ENCODE measurements around the gene SPEF2.

The SPEF2 gene

DNA sequence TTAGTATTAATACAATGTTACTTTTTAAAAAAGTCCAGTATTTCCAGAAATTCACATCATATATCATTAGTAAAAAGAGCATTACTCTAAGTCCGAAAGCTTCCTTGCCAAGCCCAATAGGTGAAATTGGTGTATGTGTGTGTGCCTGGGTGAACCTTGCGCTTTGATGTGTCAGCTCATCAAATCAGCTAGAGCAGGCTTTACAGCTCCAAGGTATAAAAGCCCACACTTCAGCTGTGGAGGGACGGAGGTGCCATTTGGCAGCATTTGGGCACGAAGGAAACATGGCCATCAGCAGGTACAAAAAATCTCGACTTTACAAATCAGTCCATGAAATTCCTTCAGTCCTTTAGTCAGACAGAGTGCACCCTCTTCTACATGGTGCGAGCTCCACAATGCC lies 162.6 kb downstream of the SPEF2 start:
- DNase-seq (ENCODE audit: low spot score), result no peak

GRCh38 chr5:35781181-35781790 lies 163.6 kb downstream of the SPEF2 start:
- no peak for DNase-seq (ENCODE audit: low spot score)

DNA sequence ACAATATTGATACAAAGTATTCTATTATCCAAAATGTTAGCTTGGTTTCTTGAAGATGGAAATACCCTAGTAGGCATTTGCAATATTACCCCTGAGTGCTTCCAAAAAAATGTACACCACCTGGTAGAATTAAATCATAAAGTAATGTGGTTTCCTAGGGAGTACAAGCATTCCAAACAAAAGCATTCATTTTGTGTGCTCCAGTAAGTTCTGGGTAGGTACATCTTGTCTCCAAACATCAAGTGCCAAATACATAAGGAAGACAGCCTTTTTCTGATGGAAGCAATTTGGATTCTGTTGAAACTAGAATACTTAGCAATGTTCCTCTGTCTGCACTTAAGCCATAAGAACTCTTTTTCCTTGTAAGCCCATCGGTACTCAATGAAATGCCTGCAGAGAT lies 165.9 kb downstream of the SPEF2 start:
- no peak for DNase-seq (ENCODE audit: low spot score)

- no peak for DNase-seq (ENCODE audit: low spot score)
Observed at GRCh38 chr5:35785601-35786085, 168.0 kb downstream of the SPEF2 start.

DNA sequence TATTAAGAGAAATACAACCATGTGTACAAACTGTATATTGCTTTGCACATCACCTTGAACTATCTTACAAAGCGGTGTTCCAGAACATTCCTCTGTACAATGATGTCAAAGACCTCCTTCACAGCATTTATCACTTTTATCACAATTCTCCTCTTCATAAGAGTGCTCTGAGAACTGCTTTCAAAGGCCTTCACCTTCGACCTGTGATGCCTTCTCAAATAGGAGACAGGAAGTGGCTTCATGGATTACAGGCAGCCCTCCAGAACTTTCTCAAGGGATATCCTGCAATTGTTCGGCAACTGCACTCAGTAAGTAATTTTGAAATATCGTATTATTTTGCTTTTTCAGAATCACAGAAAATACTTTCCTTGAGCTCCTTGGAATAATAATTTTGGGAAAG lies 171.1 kb downstream of the SPEF2 start:
- no peak for DNase-seq (ENCODE audit: low spot score)

- no peak for DNase-seq (ENCODE audit: low spot score)
Observed at GRCh38 chr5:35789732-35790456, 172.2 kb downstream of the SPEF2 start.

DNA sequence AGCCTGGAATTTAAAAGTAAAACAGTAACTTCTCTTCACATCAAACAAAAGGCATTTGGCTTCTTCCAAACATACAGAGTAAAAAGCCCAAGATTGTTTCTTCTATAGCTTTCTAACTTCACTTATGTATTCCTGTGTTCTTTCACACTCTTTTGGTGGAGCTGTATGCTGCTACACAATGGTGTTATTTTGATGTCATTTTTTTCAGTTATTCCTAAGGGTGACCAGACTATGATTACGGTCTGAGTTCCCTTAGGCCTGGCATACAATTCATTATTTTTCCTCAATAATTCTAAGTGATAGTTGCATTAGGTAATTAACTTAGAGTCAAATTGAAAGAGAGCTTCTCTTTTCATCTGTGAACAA lies 172.8 kb downstream of the SPEF2 start:
- DNase-seq (ENCODE audit: low spot score), result no peak

DNA sequence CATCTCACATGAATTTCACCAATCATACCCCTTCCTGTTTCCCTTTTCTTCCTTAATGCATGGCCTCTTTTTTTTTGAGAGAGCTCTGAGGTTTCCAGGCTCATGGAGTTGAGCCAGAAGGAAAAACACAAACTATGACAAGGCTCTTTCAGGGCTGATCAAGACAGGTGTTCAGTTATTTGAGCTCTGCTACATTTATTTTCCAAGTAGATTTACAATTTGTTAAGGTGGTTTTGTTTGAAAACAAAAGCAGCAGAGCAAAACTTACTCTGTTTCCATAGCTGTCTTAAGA lies 176.6 kb downstream of the SPEF2 start:
- no peak for DNase-seq (ENCODE audit: low spot score)

- no peak for DNase-seq (ENCODE audit: low spot score)
Observed at GRCh38 chr5:35794684-35795375, 177.2 kb downstream of the SPEF2 start.

- no peak for DNase-seq (ENCODE audit: low spot score)
Observed at GRCh38 chr5:35799181-35799580, 181.5 kb downstream of the SPEF2 start.

- DNase-seq (ENCODE audit: low spot score), result no peak
Observed at GRCh38 chr5:35799753-35800152, 182.1 kb downstream of the SPEF2 start.

DNA sequence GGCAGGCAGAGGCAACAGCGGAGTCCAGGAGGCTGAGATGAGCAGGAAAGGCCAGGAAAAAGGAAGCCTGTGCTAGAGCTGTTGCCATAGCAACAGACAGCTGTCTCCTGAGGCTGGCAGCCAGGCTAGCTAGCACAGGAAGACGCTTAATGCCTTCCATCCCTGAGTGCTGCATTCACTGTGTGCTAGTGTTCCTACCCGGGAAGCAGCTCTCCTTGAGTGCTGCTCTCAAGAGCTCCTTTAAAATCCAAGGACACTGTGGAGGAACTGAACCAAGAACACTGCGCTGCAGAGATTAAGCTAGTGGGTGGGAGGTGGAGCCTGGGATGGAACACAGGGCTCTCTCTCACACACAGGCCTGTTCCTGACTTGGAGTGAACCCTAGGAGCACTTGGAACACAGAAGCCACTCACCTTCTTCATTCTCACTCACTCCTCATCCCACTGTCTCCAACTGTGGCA lies 185.6 kb downstream of the SPEF2 start:
- peak; percentile 88 for DNase-seq (ENCODE audit: low spot score)

GRCh38 chr5:35804201-35804653 lies 186.6 kb downstream of the SPEF2 start:
- DNase-seq (ENCODE audit: low spot score), result peak; percentile 85

DNA sequence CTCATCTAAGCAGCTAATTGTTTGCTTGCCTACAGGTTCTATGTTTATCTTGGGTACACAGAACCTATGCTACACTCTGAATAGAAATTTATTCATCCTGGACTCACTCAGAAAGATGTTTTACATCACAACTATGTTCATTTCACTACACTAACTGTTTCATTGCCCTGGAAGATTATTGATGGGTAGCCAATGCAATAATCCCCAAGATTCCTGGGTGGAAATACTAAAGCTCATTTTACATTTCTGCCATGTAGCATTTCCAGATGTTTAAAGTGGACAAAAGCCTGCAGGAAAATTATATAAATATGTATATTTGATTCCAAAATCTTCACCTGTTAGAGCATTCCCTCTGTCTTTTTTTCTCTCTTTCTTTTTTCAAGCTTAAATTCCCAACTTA lies 187.2 kb downstream of the SPEF2 start:
- no peak for DNase-seq (ENCODE audit: low spot score)

GRCh38 chr5:35810601-35811000 lies 192.9 kb downstream of the SPEF2 start:
- DNase-seq (ENCODE audit: low spot score), result no peak

DNA sequence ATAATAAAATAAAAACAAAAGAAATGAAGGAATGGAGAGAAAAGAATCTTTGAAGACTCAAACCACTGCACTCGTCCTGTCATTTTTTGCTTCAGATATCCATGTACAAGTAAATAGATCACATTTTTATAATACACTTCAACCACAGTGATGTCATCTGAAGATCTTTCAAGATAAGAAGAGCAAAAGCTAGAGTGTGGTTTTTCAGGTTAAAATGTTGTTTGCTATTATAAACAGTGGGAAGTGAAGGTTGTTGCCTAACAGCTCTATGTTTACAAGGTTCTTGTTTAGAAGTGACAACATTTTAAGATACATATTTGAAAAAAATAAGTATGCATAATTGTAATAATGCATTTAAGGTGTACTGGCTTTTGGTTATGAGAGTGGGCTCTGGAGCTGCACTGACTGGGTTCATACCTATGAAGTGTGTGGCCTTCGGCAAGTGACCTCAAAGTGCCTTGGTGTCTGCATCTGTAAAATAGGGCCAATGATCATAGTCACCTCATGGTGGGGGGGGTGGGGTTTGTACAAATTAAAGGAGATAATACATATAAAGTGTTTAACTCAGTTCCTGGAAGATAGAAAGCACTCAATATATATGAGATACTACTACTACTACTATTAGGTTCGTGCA lies 193.6 kb downstream of the SPEF2 start:
- no peak for DNase-seq (ENCODE audit: low spot score)

- DNase-seq (ENCODE audit: low spot score), result no peak
Observed at GRCh38 chr5:35813521-35813920, 195.9 kb downstream of the SPEF2 start.

GRCh38 chr5:35815089-35815936 lies 197.7 kb downstream of the SPEF2 start:
- DNase-seq (ENCODE audit: low spot score), result no peak

- DNase-seq (ENCODE audit: low spot score), result no peak
Observed at GRCh38 chr5:35816881-35817521, 199.3 kb downstream of the SPEF2 start.

DNA sequence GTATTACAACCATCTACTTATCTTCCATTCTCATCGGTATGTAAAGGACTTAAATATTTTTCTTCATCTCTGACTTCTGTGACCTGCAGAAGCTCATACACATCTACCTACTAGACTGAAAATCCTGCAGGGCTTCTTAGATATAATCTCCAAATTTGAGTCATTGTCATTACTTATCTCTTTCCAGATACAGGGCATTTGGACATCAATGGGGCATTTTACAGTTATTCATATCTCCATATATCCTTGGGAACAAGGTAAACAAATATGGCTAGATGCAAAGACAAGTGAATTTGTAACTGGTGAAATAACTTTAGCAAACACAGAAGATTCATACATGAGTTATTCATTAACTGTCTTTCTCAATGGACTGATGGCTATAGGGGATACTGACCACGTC lies 201.4 kb downstream of the SPEF2 start:
- DNase-seq (ENCODE audit: low spot score), result no peak

DNA sequence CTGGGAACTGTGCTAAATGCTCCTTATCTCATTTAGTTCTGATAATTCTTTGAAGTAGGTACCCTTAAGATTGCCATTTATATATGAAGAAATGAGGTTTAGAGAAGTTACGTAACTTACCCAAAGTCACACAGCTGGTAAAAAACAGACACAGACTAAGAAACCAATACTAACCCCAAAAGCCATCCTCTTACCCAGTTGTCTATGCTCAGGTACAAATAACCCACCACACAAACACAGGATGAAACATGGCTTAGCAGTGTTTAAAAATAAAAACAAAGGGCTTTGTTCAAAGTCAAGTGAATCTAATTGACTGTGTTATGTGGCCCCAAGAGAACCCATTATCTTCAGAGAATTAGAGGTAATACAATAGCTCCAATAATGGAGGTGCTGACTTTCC lies 202.0 kb downstream of the SPEF2 start:
- no peak for DNase-seq (ENCODE audit: low spot score)

Data from pons (tissue), 1 donor.